ENCODE measurements around the gene EN2.

DNA sequence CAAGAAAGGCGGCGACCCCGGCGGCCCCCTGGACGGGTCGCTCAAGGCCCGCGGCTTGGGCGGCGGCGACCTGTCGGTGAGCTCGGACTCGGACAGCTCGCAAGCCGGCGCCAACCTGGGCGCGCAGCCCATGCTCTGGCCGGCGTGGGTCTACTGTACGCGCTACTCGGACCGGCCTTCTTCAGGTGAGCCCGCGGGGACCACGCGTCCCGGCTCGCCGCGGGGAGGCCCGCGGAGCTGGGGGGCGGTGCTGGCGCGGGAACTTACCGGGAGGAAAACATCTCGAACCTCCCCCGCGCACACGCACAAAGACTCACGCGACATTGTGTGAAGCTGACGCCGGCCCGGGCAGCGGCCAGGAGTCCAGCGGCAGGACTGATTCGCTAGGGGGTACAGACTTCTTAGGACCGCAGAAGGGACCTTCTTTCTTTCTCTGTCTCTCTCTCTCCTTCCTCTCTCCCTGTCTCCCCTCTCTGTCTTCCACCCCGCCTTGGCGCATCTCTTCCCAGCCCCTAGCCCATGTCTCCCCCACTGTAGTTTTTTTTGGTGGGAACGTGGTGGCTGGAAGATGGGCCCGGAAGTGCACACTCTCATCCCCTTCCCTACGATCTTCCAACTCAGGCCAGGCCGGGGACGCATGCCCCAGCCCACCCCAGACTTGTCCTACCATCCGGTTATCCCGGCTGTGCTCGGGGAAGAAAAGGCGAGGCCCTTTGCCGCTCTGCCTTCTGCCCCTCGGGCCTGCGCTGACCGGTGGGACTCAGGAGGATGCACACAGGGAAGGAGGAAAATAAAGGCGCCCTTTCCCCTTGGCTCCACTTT is 1.2 kb downstream of the EN2 start:
- TF ChIP-seq, protein P1, sequence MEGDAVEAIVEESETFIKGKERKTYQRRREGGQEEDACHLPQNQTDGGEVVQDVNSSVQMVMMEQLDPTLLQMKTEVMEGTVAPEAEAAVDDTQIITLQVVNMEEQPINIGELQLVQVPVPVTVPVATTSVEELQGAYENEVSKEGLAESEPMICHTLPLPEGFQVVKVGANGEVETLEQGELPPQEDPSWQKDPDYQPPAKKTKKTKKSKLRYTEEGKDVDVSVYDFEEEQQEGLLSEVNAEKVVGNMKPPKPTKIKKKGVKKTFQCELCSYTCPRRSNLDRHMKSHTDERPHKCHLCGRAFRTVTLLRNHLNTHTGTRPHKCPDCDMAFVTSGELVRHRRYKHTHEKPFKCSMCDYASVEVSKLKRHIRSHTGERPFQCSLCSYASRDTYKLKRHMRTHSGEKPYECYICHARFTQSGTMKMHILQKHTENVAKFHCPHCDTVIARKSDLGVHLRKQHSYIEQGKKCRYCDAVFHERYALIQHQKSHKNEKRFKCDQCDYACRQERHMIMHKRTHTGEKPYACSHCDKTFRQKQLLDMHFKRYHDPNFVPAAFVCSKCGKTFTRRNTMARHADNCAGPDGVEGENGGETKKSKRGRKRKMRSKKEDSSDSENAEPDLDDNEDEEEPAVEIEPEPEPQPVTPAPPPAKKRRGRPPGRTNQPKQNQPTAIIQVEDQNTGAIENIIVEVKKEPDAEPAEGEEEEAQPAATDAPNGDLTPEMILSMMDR (IDR thresholded peaks at IDR 0.05) = no peak
- TF ChIP-seq POLR2A (IDR thresholded peaks at IDR 0.05) (no peak), POLR2AphosphoS5 (IDR thresholded peaks at IDR 0.05) (no peak)

Measured in suprapubic skin (tissue), 4 donors.